Subcutaneous adipose tissue (tissue), 4 donors: Measurements from ENCODE around the gene HUS1B. TPM values are rescaled to one million over a fixed set of nuclear protein-coding genes. Genes with fewer than 3 reads are reported as not detected.

Source experiments
- total RNA-seq, 4 donors: library from RNA; depleted of rRNA; stranded (reverse); fragments of >200 nt; gene quantifications; one replicate each; pipeline ENCODE4 v1.1.0, GENCODE V29; 2016
- TF ChIP-seq, protein P1 (sequence below): fragments of 450-650 bp; IDR thresholded peaks from one replicate; pipeline ENCODE4 v1.5.1; 2016; ENCODE audit warnings: low read depth, mild to moderate bottlenecking, control low read depth, antibody characterized with exemption, moderate library complexity

Gene HUS1B
- total RNA-seq, 4 donors from 2014 or later: 2.7 to 5.5 (median 3.3) TPM

GRCh38 chr6:674956-675355 is 18.1 kb upstream of the HUS1B start:
- TF ChIP-seq, protein P1, sequence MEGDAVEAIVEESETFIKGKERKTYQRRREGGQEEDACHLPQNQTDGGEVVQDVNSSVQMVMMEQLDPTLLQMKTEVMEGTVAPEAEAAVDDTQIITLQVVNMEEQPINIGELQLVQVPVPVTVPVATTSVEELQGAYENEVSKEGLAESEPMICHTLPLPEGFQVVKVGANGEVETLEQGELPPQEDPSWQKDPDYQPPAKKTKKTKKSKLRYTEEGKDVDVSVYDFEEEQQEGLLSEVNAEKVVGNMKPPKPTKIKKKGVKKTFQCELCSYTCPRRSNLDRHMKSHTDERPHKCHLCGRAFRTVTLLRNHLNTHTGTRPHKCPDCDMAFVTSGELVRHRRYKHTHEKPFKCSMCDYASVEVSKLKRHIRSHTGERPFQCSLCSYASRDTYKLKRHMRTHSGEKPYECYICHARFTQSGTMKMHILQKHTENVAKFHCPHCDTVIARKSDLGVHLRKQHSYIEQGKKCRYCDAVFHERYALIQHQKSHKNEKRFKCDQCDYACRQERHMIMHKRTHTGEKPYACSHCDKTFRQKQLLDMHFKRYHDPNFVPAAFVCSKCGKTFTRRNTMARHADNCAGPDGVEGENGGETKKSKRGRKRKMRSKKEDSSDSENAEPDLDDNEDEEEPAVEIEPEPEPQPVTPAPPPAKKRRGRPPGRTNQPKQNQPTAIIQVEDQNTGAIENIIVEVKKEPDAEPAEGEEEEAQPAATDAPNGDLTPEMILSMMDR: no peak

- TF ChIP-seq, protein P1: no peak
These were observed 17.5 kb upstream of the HUS1B start for GRCh38 chr6:674406-674805.

GRCh38 chr6:667253-667927 is 10.5 kb upstream of the HUS1B start:
- TF ChIP-seq, protein P1: no peak

DNA sequence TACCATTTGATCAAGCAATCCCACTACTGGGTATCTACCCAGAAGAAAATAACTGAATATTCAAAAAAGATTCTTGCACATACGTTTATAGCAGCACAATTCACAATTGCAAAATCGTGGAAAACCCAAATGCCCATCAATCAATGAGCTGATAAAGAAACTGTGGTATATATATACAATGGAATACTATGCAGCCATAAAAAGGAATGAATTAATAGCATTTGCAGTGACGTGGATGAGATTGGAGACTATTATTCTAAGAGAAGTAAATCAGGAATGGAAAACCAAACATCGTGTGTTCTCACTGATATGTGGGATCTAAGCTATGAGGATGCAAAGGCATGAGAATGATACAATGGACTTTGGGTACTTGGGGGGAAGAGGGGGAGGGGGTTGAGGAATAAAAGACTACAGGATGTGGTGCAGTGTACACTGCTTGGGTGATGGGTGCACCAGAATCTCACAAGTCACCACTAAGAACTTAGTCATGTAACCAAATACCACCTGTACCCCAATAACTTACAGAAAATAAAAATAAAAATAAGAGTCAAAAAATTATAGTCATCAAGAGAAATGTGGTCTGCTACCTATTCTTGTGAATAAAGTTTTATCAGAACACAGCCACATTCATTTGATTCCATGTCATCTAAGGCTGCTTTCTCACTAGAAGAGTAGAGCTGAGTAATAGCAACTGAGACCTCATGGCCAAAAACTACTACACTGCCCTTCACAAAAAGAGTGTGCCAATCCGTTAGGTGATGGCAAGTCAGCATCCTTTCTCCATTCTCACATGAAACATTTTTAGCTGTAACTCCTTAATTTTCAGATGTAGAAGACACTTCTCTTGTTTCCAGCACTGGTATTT is 8.7 kb upstream of the HUS1B start:
- TF ChIP-seq, protein P1: no peak

- TF ChIP-seq, protein P1: no peak
These were observed 3.0 kb upstream of the HUS1B start for GRCh38 chr6:659716-660581.

DNA sequence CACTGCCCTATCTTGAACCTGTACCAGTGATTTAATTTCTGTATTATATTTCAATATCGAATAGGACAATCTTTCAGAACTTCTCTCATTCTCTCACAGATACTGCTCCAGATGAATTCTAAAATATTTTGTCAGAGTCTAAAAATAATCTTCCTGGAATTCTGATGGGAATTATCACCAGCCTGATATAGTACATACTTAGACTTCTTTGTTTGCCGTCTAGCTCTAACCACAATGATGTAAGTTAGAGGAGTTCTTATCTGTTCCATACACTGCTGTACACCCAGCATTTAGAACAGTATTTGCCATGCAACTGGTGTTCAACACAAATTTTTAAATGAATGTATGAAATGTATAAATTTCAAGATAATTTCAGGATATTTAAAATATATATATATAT is 1.3 kb upstream of the HUS1B start:
- TF ChIP-seq, protein P1: no peak
